Activated CD4-positive, alpha-beta T cell treated with anti-CD3 and anti-CD28 coated beads, Interleukin-2, amount 10 ng/mL, durations not matched to agents 24 days and 14 days (primary cell): ENCODE results near the gene TRMO. TPM values are rescaled to one million over a fixed set of nuclear protein-coding genes. Genes with fewer than 3 reads are reported as not detected.
A peak's percentile ranks its signal among the peaks of the same experiment; 100 is the strongest.

Source experiments
- DNase-seq: peaks from one replicate; pipeline ENCODE4 v3.0.0; 2022
- H3K27ac Mint-ChIP-seq: one replicate; pipeline ENCODE4 v1.8.0; 2022; ENCODE audit warnings: mild to moderate bottlenecking, mixed read lengths
- H3K27me3 Mint-ChIP-seq: one replicate; pipeline ENCODE4 v1.8.0; 2022; ENCODE audit warnings: mixed read lengths
- H3K36me3 Mint-ChIP-seq: one replicate; pipeline ENCODE4 v1.8.0; 2022; ENCODE audit warnings: low read depth, mild to moderate bottlenecking, mixed read lengths
- H3K4me1 Mint-ChIP-seq: one replicate; pipeline ENCODE4 v1.8.0; 2021; ENCODE audit warnings: mixed read lengths
- H3K4me3 Mint-ChIP-seq: one replicate; pipeline ENCODE4 v1.8.0; 2022; ENCODE audit warnings: mild to moderate bottlenecking, moderate library complexity, mixed read lengths
- H3K9me3 Mint-ChIP-seq: one replicate; pipeline ENCODE4 v1.8.0; 2021; ENCODE audit warnings: mixed read lengths
- intact Hi-C: fragments of 100-400 bp; cut with micrococcal nuclease; formaldehyde crosslinking; loops from one replicate; pipeline ENCODE4 v1.15.1; 2023
- total RNA-seq: library from RNA; stranded (reverse); gene quantifications from 2 replicates; pipeline ENCODE4 v1.2.3, GENCODE V29; 2022

TRMO gene
- total RNA-seq, 1 donor from 2014 or later, result 9.8 TPM

GRCh38 chr9:97930972-97931371, 8.7 kb upstream of the TRMO start:
- peak overlapping the region; percentile 85 for H3K27ac Mint-ChIP-seq
- intact Hi-C loops, result no loop called here
- no peaks in the 10 kb centered on the region for H3K36me3 Mint-ChIP-seq
- peak overlapping the region; percentile 75 for H3K4me3 Mint-ChIP-seq
- H3K27me3 Mint-ChIP-seq, result no peaks in the 10 kb centered on the region
- H3K9me3 Mint-ChIP-seq, result no peaks in the 10 kb centered on the region
- peak; percentile 73 for DNase-seq
- H3K4me1 Mint-ChIP-seq, result peaks cover 20% of the 10 kb centered on the region

GRCh38 chr9:97928986-97929604, 6.8 kb upstream of the TRMO start:
- Mint-ChIP-seq H3K4me1 (peaks cover 23% of the 10 kb centered on the region), H3K27me3 (no peaks in the 10 kb centered on the region), H3K36me3 (no peaks in the 10 kb centered on the region), H3K9me3 (no peaks in the 10 kb centered on the region), H3K4me3 (peak overlapping the region; percentile 54), H3K27ac (peak overlapping the region; percentile 12)
- intact Hi-C loops, result no loop called here
- no peak for DNase-seq

GRCh38 chr9:97925497-97926334, 3.4 kb upstream of the TRMO start:
- H3K4me3 Mint-ChIP-seq, result no peak overlapping the region
- intact Hi-C loops, result no loop called here
- H3K36me3 Mint-ChIP-seq, result peaks cover 6% of the 10 kb centered on the region
- DNase-seq, result no peak
- H3K27me3 Mint-ChIP-seq, result peaks cover 2% of the 10 kb centered on the region
- H3K9me3 Mint-ChIP-seq, result no peaks in the 10 kb centered on the region
- H3K27ac Mint-ChIP-seq, result no peak overlapping the region
- H3K4me1 Mint-ChIP-seq, result peaks cover 35% of the 10 kb centered on the region

GRCh38 chr9:97924386-97924785, 2.1 kb upstream of the TRMO start:
- H3K9me3 Mint-ChIP-seq, result no peaks in the 10 kb centered on the region
- intact Hi-C loops, result loop anchor here (5.0 kb wide), 2 partner anchors 178 to 227 kb away; partner anchors contain the start of gene XPA
- H3K27me3 Mint-ChIP-seq, result peaks cover 2% of the 10 kb centered on the region
- peaks cover 6% of the 10 kb centered on the region for H3K36me3 Mint-ChIP-seq
- peaks cover 39% of the 10 kb centered on the region for H3K4me1 Mint-ChIP-seq
- H3K27ac Mint-ChIP-seq, result no peak overlapping the region
- peak overlapping the region; percentile 5 for H3K4me3 Mint-ChIP-seq
- no peak for DNase-seq

- peak overlapping the region; percentile 93 for H3K4me3 Mint-ChIP-seq
- peak; percentile 93 for DNase-seq
- peaks cover 44% of the 10 kb centered on the region for H3K4me1 Mint-ChIP-seq
- peak overlapping the region; percentile 98 for H3K27ac Mint-ChIP-seq
- H3K27me3 Mint-ChIP-seq, result peaks cover 2% of the 10 kb centered on the region
- peaks cover 7% of the 10 kb centered on the region for H3K36me3 Mint-ChIP-seq
- H3K9me3 Mint-ChIP-seq, result no peaks in the 10 kb centered on the region
- intact Hi-C loops, result loop anchor here (1.0 to 5.0 kb wide), 7 partner anchors 18 to 340 kb away; partner anchors contain the start of genes TRIM14 and XPA
Observed at GRCh38 chr9:97923529-97924108, 1.3 kb upstream of the TRMO start.

- DNase-seq, result no peak
- Mint-ChIP-seq H3K4me3 (peak overlapping the region; percentile 93), H3K36me3 (peaks cover 30% of the 10 kb centered on the region), H3K4me1 (peaks cover 54% of the 10 kb centered on the region), H3K27ac (peak overlapping the region; percentile 97), H3K9me3 (no peaks in the 10 kb centered on the region), H3K27me3 (peaks cover 2% of the 10 kb centered on the region)
- intact Hi-C loops, result no loop called here
Observed at GRCh38 chr9:97919217-97919813, 3.0 kb downstream of the TRMO start.

GRCh38 chr9:97918611-97919010, 3.7 kb downstream of the TRMO start:
- peaks cover 2% of the 10 kb centered on the region for H3K27me3 Mint-ChIP-seq
- intact Hi-C loops, result no loop called here

GRCh38 chr9:97911970-97912369, 10.3 kb downstream of the TRMO start:
- Mint-ChIP-seq H3K36me3 (peaks cover 71% of the 10 kb centered on the region), H3K9me3 (no peaks in the 10 kb centered on the region), H3K4me1 (peaks cover 34% of the 10 kb centered on the region), H3K4me3 (no peak overlapping the region), H3K27ac (no peak overlapping the region), H3K27me3 (no peaks in the 10 kb centered on the region)
- DNase-seq, result no peak
- intact Hi-C loops, result no loop called here

More at GRCh38 chr9:97918611-97919010, 3.7 kb downstream of the TRMO start:
- Mint-ChIP-seq H3K27ac (peak overlapping the region; percentile 97), H3K9me3 (no peaks in the 10 kb centered on the region), H3K36me3 (peaks cover 35% of the 10 kb centered on the region), H3K4me3 (peak overlapping the region; percentile 93), H3K4me1 (peaks cover 48% of the 10 kb centered on the region)
- no peak for DNase-seq

- H3K36me3 Mint-ChIP-seq, result peaks cover 69% of the 10 kb centered on the region
- no peak for DNase-seq
- H3K9me3 Mint-ChIP-seq, result no peaks in the 10 kb centered on the region
- peaks cover 36% of the 10 kb centered on the region for H3K4me1 Mint-ChIP-seq
- no peaks in the 10 kb centered on the region for H3K27me3 Mint-ChIP-seq
- no peak overlapping the region for H3K4me3 Mint-ChIP-seq
- intact Hi-C loops, result no loop called here
- H3K27ac Mint-ChIP-seq, result no peak overlapping the region
Observed at GRCh38 chr9:97911528-97911927, 10.8 kb downstream of the TRMO start.

- Mint-ChIP-seq H3K9me3 (peaks cover 4% of the 10 kb centered on the region), H3K4me3 (no peak overlapping the region), H3K27me3 (no peaks in the 10 kb centered on the region), H3K36me3 (peaks cover 63% of the 10 kb centered on the region), H3K4me1 (peaks cover 45% of the 10 kb centered on the region), H3K27ac (peak overlapping the region; percentile 55)
- DNase-seq, result no peak
- intact Hi-C loops, result no loop called here
Observed at GRCh38 chr9:97910357-97910756, 11.9 kb downstream of the TRMO start.

GRCh38 chr9:97908705-97909104, 13.6 kb downstream of the TRMO start:
- intact Hi-C loops, result loop anchor here (5.0 to 10.0 kb wide), 2 partner anchors 104 to 211 kb away; partner anchors contain the start of gene XPA
- H3K9me3 Mint-ChIP-seq, result peaks cover 4% of the 10 kb centered on the region
- H3K4me3 Mint-ChIP-seq, result peak overlapping the region; percentile 36
- peaks cover 52% of the 10 kb centered on the region for H3K4me1 Mint-ChIP-seq
- peaks cover 55% of the 10 kb centered on the region for H3K36me3 Mint-ChIP-seq
- H3K27ac Mint-ChIP-seq, result peak overlapping the region; percentile 46
- no peak for DNase-seq
- no peaks in the 10 kb centered on the region for H3K27me3 Mint-ChIP-seq

- peaks cover 4% of the 10 kb centered on the region for H3K9me3 Mint-ChIP-seq
- H3K4me1 Mint-ChIP-seq, result peaks cover 57% of the 10 kb centered on the region
- H3K36me3 Mint-ChIP-seq, result peaks cover 49% of the 10 kb centered on the region
- H3K4me3 Mint-ChIP-seq, result peak overlapping the region; percentile 20
- intact Hi-C loops, result loop anchor here (5.0 to 10.0 kb wide), 2 partner anchors 103 to 210 kb away; partner anchors contain the start of gene XPA
- no peaks in the 10 kb centered on the region for H3K27me3 Mint-ChIP-seq
- H3K27ac Mint-ChIP-seq, result peak overlapping the region; percentile 22
- DNase-seq, result peak; percentile 57
Observed at GRCh38 chr9:97907632-97908031, 14.7 kb downstream of the TRMO start.

GRCh38 chr9:97907046-97907445, 15.3 kb downstream of the TRMO start:
- Mint-ChIP-seq H3K9me3 (peaks cover 4% of the 10 kb centered on the region), H3K27ac (peak overlapping the region; percentile 49), H3K36me3 (peaks cover 43% of the 10 kb centered on the region), H3K4me1 (peaks cover 60% of the 10 kb centered on the region), H3K4me3 (no peak overlapping the region), H3K27me3 (no peaks in the 10 kb centered on the region)
- intact Hi-C loops, result loop anchor here (5.0 to 10.0 kb wide), 2 partner anchors 102 to 210 kb away; partner anchors contain the start of gene XPA
- peak; percentile 81 for DNase-seq
